Activated CD8-positive, alpha-beta memory T cell treated with anti-CD3 and anti-CD28 coated beads for 24 hours (primary cell): ENCODE results near the gene VMP1.

ENCODE experiments used
- DNase-seq: peaks from one replicate; pipeline ENCODE4 v3.0.0-alpha.2; 2020

Gene VMP1

GRCh38 chr17:59874376-59874775 lies 166.9 kb downstream of the VMP1 start:
- DNase-seq = no peak

GRCh38 chr17:59876107-59876506 lies 168.7 kb downstream of the VMP1 start:
- DNase-seq = no peak

- DNase-seq = no peak
Measured at GRCh38 chr17:59877965-59878364, 170.5 kb downstream of the VMP1 start.

- DNase-seq = no peak
Measured at GRCh38 chr17:59878624-59879023, 171.2 kb downstream of the VMP1 start.

GRCh38 chr17:59884861-59885260 lies 177.4 kb downstream of the VMP1 start:
- no peak for DNase-seq

GRCh38 chr17:59888145-59888750 lies 180.8 kb downstream of the VMP1 start:
- DNase-seq = no peak

GRCh38 chr17:59890720-59891119 lies 183.3 kb downstream of the VMP1 start:
- no peak for DNase-seq
